GM06990 (cell line): ENCODE results near the gene CCDC134.

Source experiments
- DNase-seq: peaks from one replicate; pipeline ENCODE4 v3.0.0-alpha.2; 2011; ENCODE audit not compliant: insufficient read length; ENCODE audit errors: extremely low read depth
- H3K27me3 ChIP-seq: replicated peaks from 2 replicates; pipeline ENCODE4 v1.6.0; 2011; ENCODE audit warnings: low read length; ENCODE audit not compliant: control insufficient read depth, insufficient read depth
- H3K36me3 ChIP-seq: 2 replicates; pipeline ENCODE4 v1.5.1; 2011; ENCODE audit warnings: low read length; ENCODE audit not compliant: control insufficient read depth, insufficient read depth
- H3K4me3 ChIP-seq: replicated peaks from 2 replicates; pipeline ENCODE4 v1.5.1; 2011; ENCODE audit warnings: low read depth, mild to moderate bottlenecking, control low read depth, low read length
- TF ChIP-seq, protein P1 (sequence below): IDR thresholded peaks from 2 replicates; pipeline ENCODE4 v1.5.1; 2011; ENCODE audit warnings: low read length, control low read depth, mild to moderate bottlenecking, inconsistent platforms; ENCODE audit not compliant: insufficient read depth, poor library complexity, severe bottlenecking

CCDC134 gene

GRCh38 chr22:41808400-41808799, 7.9 kb downstream of the CCDC134 start:
- peaks cover 15% of the 10 kb centered on the region for H3K36me3 ChIP-seq
- no peaks in the 10 kb centered on the region for H3K27me3 ChIP-seq
- TF ChIP-seq, protein P1, sequence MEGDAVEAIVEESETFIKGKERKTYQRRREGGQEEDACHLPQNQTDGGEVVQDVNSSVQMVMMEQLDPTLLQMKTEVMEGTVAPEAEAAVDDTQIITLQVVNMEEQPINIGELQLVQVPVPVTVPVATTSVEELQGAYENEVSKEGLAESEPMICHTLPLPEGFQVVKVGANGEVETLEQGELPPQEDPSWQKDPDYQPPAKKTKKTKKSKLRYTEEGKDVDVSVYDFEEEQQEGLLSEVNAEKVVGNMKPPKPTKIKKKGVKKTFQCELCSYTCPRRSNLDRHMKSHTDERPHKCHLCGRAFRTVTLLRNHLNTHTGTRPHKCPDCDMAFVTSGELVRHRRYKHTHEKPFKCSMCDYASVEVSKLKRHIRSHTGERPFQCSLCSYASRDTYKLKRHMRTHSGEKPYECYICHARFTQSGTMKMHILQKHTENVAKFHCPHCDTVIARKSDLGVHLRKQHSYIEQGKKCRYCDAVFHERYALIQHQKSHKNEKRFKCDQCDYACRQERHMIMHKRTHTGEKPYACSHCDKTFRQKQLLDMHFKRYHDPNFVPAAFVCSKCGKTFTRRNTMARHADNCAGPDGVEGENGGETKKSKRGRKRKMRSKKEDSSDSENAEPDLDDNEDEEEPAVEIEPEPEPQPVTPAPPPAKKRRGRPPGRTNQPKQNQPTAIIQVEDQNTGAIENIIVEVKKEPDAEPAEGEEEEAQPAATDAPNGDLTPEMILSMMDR: no peak
- DNase-seq: no peak
- no peak overlapping the region for H3K4me3 ChIP-seq

DNA sequence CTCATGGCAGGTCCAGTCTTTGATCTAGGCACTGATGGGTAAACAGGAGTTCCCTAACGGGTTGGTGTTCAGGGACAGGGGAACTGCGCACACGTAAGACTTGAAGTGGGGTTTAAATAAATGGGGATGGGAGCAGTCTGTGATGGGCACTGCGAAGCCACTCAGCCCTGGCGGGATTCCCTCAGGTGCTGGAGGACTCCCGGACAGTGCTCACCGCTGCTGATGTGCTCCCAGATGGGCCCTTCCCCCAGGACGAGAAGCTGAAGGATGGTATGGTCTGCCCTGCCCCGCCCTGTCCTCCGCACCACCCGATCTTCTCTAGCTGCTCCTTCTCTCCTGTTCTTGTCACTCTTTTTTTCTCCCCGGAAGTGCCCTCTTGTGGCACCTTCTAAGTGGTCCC, 9.5 kb downstream of the CCDC134 start:
- peaks cover 20% of the 10 kb centered on the region for H3K36me3 ChIP-seq
- no peak overlapping the region for H3K4me3 ChIP-seq
- H3K27me3 ChIP-seq: no peaks in the 10 kb centered on the region
- DNase-seq: no peak
- TF ChIP-seq, protein P1: no peak

- H3K36me3 ChIP-seq: peaks cover 20% of the 10 kb centered on the region
- no peaks in the 10 kb centered on the region for H3K27me3 ChIP-seq
- no peak for DNase-seq
- TF ChIP-seq, protein P1: no peak
- H3K4me3 ChIP-seq: no peak overlapping the region
Observed at GRCh38 chr22:41812805-41813545, 12.5 kb downstream of the CCDC134 start.

- Histone ChIP-seq H3K4me3 (no peak overlapping the region), H3K27me3 (no peaks in the 10 kb centered on the region), H3K36me3 (peaks cover 17% of the 10 kb centered on the region)
- TF ChIP-seq, protein P1: no peak
- no peak for DNase-seq
Observed at GRCh38 chr22:41813726-41814410, 13.4 kb downstream of the CCDC134 start.

DNA sequence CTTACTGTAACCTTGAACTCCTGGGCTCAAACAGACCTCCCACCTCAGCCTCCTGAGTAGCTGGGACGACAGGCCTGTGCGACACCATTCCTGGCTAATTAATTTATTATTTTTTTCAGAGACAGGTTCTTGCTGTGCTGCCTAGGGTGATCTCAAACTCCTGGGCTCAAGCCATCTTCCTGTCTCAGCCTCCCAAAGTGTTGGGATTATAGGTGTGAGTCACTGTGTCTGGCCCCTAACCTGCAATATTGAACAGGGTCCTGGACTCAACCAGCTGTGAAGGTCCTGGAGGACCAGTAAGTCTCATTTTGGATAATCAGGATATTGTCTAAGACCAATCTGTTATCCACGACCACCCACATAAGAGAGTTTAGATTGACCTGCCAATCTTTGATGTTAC, 15.2 kb downstream of the CCDC134 start:
- TF ChIP-seq, protein P1: no peak
- Histone ChIP-seq H3K4me3 (no peak overlapping the region), H3K36me3 (peaks cover 8% of the 10 kb centered on the region), H3K27me3 (no peaks in the 10 kb centered on the region)
- no peak for DNase-seq
